HEK293T (cell line): Measurements from ENCODE around the gene TRANK1.

ENCODE experiments used
- FOXM1 ChIP-seq: fragments of 450-650 bp; IDR thresholded peaks from 2 replicates; pipeline ENCODE4 v1.6.1; 2017; ENCODE audit warnings: mild to moderate bottlenecking, borderline replicate concordance
- SUZ12 ChIP-seq: fragments of 450-650 bp; IDR thresholded peaks from 2 replicates; pipeline ENCODE4 v1.6.1; 2016; ENCODE audit warnings: mild to moderate bottlenecking

- TF ChIP-seq SUZ12, result no peak
- TF ChIP-seq FOXM1, result no peak
Measured at GRCh38 chr3:36904641-36905040, 40.2 kb downstream of the TRANK1 start.
